ENCODE data around the gene PTPRK. TPM values are rescaled to one million over a fixed set of nuclear protein-coding genes. Genes with fewer than 3 reads are reported as not detected.

The PTPRK gene
- polyA plus RNA-seq, 12 donors, result 15.0 to 27.8 (median 21.1) TPM; not detected in 1

DNA sequence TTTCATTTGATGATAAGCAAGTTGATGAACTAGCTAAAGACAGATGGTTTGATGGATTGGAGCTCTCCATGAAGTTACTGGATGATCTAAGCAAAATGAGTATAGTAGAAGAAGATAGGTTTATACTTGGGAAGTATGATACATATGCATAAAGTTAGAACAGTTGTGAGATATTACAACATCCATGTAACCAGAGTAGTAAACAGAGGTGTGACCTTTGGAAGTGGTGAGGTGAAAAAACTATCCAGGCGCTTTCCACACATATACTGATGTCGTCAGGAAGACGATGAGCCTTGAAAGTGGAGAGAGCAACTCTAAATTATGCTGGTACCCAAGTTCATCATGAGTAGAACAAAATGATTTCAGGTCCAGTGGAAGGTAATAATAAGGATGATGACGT, 271.0 kb downstream of the PTPRK start:
- no peak for DNase-seq

DNA sequence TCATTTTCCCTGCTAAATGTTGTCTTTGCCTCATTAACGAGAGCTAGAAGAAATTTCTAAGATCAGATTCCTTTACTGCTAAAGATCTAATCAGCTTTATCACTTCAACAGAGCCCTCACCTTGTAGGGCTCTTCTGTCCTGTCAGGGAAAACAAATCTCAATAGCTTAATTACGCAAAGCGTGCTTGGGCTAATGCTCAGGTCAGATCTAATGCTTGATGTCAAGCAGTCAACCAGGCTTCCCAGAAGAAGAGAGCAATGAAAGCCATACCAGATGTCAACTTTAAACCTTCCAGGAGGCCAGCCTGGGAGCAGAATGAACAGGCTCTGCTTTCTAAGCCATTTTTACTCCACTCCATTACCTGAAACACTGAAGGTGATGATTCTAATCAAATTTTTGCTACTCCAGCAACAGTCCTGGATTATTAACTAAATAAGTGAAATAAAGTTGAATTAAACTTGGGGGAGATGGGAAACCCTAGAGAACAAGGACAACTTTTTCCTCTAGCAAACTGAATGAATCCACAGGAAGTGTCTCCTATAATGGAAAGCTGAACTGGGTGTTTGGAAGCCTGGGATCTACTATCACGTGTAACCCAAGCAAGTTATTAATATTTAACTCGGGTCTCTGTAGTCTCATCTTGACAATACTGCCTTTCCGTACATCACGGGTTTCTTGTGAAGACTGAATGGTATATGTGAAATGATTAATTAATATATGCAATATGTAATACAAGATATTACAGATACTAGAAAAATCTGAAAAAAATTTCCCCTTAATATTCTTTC, 273.7 kb downstream of the PTPRK start:
- no peak for DNase-seq

DNA sequence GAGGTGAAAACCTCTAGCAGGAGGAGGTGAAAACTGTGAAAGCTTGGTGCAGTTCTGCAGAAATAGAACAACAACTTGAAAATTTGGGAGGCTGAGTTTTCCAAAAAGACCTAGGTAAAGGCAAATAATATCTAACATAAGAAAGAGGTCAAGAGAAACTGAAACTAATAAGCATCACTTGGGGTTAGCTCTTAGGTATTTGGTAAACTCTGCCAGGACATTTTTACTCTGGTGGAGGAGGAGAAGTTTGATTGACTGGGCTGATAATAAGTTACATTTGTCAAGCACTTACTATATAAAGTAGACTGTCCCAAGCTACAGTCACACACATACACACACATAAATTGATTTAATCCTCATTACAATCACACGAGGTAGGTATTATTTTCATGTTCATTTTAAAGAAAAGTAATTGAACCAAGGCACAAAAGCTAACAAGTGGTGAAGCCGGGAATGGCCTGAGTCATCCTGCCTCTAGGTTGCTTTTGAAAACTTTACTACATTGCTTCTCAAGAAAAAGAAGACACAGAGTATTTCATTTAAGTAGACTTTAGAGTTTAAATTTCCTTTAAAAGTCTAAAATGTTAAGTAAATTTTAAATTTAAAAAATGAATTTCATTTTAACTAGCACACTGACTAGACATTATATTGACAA, 275.5 kb downstream of the PTPRK start:
- DNase-seq, result no peak

- no peak for DNase-seq
Observed at GRCh38 chr6:128242765-128243403, 277.5 kb downstream of the PTPRK start.

DNA sequence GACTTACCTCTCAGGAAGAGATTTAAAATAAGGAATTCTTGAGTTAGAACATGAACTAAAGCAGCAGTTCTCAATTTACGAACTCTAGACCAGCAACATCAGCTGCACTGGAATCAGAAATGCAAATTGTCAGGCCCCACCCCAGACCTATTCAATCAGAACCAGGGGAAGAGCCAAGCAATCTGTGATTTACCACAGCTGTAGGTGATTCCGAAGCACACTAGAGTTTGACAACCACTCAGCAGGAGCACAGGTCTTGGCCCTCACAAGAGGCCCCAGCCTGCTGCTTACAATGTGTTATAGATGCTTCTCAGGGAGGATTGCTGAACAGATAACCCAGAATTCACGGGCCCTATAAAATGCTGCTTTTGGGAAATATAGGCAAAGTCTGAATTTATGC, 279.2 kb downstream of the PTPRK start:
- DNase-seq, result no peak

DNA sequence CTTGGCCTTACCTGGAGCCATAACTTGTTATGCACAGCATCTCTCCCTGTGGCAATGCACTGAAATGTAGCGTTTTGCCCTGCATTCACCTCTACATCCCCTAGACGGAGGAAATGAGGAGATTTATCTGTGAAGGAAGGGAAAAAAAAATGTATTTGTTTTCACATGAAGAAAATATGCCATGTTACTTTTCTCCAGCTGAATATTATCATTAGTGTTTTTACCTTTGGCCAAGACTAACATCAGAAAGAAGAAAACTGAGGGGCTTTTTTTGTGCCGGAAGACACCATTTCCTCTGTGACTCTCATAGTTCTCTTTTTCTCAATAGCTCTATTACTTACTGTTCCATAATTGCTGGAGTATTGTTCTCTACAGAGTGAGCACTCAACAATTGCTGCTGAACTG, 280.4 kb downstream of the PTPRK start:
- no peak for DNase-seq

- DNase-seq, result no peak
Observed at GRCh38 chr6:128239146-128239545, 281.3 kb downstream of the PTPRK start.

- DNase-seq, result no peak
Observed at GRCh38 chr6:128238225-128238624, 282.2 kb downstream of the PTPRK start.

DNA sequence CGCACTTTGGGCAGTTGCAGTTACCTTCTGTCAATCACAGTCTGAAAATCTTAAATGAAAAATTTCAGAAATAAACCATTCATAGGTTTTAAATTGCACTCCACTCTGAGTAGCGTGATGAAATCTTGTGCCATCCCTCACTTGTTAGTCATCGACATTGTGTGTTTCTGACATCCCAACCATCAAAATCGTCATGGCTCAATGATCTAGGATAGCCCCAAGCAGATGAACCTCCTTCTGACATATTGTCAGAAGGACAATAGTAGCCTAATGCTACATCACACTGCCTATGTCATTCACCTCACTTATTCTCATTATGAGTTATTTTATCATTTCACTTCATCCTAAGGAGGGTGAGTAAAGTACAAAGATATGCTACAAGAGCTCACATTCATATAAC, 284.8 kb downstream of the PTPRK start:
- no peak for DNase-seq

- no peak for DNase-seq
Observed at GRCh38 chr6:128233531-128233930, 286.9 kb downstream of the PTPRK start.

DNA sequence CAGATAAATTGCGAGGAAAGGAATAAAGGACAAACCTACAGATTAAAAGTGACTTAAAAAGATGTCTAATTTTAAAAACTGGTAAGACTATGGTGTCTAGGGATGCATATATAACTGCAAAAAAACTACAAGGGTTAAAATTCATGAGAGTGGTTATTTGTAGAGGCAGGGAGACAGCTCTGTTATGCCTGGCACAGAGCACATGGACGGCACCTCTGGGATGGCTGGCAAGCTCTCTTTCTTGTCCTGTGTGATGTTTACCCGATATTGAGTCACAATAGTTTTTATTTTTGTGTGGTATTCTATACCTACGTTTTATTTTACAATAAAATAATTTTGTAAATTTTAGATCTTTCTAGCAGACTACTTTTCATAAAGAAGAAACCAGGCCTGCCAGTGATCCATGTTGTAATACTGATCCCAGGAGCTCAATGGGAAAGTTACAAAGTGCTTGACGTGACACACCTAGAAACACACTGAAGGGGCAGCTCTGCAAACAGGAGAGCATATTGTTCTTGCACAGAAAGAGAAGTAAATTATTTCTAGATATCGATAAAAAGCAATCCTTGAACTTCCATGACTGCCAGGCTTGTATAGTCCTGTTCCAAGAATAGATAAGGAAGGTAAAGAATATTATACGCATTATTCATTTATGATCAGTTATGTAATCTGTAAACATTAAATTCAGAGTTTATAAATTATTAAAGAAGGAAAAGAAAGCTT, 290.0 kb downstream of the PTPRK start:
- no peak for DNase-seq

DNA sequence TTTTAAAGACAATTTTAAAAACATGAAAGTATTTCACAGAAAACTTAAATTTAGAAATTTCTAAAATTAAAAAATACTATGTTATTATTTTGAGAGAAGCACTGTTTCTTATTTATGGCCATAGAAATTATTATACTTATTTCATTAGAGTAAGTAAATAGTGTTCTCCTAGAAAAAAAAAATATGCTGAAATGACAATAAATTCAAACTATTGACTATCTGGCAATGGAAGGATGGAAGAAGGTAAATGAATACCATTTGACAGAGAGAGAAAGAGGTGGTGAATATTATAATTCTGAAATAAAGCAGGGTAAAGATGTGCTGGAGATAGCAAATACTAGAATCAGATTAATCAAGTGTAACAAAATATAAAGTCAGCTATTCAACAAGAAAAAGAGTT, 294.8 kb downstream of the PTPRK start:
- DNase-seq, result no peak

DNA sequence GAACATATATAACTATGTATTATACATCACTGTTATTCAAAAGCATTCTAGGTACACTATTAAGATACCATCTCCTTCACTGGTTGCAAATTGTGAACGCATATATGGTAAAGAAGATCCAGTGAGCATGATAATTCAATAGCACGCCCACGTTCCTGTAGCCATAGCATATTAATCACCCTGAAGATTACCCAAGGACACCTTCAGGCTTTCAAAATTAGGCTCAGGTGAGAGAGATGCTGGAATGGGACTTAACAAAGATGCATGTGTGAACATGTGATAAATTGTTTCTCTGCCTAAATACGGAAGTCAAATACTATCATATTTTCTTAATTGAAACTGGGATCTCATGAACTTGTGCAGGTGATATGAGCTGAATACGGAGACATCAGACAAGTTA, 303.5 kb downstream of the PTPRK start:
- no peak for DNase-seq

GRCh38 chr6:128209771-128210170, 310.6 kb downstream of the PTPRK start:
- no peak for DNase-seq

DNA sequence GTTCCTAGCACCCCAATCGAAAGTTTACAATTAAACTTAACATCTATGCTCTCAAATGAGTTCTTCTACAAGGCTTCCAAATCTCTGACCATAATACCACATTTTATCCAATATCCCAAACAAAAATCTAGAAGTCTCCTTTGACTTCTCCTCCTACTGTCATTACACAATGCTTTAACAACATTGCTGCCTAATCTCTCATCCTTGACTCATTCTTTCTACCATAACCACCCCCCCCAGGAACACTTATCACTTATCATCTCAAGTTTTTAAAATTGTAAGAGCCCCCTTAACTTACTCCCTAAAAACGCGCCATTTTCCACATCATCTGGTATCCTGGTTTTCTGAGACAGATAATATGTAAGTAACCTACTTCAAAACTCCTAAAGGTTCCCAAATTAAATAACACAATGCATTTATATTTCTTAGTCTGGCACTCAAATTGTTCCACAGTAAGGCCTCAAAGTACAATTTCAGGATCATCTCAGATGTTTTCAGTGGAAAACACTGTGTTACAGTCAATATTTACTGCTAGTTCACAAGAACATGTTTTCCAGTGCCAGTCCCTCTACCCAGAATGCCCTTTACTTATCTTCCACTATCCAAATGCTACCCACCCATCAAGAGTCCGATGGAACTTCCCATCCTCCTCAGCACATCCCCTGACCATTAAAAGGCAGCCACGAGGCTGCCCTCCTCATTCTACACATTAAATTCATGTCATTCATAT, 311.4 kb downstream of the PTPRK start:
- no peak for DNase-seq

DNA sequence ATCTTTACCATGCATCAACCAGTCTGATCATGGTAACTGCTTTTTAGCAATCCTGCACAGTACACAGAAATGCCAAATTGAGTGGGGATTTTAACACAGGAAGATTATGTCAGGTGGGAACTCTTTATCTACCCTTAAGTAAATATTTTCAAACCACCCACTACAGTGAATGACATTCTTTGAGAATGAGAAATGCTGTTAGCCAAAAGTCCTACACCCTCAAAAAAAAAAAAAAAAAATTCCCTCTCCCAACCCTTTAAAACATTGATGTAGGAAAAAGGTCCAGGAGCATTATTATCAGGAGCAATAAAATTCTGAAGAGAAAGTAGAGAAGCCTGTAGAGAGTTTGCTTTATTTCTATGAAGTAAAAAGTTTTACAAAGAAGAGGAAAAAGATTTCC, 312.3 kb downstream of the PTPRK start:
- no peak for DNase-seq

DNA sequence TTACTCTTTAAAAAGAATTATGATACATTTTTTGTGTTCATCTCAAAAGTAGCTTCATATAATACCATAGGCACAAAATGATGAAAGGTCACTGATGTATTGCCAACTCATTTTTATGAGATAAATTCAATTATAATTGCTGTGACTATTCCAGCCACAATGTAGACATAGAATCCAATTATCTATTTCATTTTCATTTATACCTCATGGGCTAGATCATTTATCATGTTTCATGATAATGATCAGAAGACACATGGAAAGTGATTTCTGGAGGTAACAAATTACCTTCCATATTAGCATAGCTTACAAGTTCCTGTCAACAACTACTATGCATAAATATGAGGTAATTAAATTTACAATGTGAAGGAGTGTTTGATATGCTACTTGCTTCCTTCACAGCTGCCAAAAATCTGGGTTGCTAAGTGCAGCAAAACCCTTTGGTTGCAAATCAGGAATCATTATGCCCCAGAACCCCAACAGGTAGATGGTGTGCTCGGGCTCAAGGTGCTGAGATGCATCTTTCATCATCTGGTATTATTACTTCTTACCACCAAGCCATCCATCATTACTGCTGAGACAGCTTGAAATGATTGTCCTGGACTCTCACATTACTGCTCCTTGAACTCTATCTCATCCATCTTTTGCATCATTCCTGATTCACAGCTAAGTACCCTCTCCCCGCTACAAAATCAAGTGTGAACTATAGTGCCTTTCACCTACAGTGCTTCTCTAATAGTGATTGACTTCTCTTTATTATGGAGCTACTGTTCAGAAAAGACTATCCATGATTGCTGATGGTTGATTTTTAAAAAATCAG, 313.6 kb downstream of the PTPRK start:
- DNase-seq, result no peak

DNA sequence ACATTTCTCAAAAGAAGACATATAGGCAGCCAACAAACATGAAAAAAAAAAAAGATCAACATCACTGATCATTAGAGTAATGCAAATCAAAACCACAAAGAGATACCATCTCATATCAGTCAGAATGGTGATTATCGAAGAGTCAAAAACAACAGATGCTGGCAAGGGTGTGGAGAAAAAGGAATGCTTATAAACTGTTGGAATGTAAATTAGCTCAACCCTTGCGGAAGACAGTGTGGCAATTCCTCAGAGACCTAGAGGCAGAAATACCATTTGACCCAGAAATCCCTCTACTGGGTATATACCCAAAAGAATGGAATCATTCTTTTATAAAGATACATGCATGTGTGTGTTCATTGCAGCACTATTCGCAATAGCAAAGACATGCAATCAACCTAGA, 315.8 kb downstream of the PTPRK start:
- DNase-seq, result no peak

DNA sequence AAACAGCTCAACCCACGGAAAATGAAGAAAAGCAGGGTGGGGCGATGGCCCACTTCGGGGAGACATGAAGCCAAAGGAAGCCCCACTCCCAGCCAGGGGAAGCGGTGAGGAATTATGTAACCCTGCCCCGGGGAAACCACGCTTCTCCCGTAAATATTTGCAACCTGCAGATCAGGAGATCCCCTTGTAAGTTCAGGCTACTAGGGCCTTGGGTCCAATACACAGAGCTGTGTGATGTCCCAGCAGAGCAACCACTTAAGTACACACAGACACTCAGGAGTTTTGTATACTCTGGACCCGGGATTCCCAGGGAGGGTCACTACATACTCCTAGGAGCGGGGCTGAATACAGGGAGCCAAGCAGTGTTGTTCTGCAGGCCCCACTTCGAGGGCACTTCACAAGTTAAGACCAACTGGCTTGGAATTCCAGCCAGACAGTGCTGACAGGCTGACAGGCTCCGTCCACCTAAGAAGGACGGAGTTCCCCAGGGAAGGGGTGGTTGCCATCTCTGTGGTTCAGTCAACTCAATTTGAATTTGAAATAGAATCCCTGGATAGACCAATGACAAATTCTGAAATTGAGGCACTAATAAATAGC, 318.1 kb downstream of the PTPRK start:
- DNase-seq, result no peak

- DNase-seq, result no peak
Observed at GRCh38 chr6:128200789-128201188, 319.6 kb downstream of the PTPRK start.

All from muscle of arm (tissue), 12 donors.